ENCODE data around the gene PKDREJ. TPM values are rescaled to one million over a fixed set of nuclear protein-coding genes. Genes with fewer than 3 reads are reported as not detected.

PKDREJ gene
- total RNA-seq, 1 experiment from 2014 or later: not detected

GRCh38 chr22:46293577-46294260 is 30.6 kb upstream of the PKDREJ start:
- CTCF ChIA-PET: interaction anchor here (0.7 kb wide), 1 partner anchor 658 kb away, joined by 3 read pairs; no protein-coding TSS in a partner anchor
- H3K9me2 ChIP-seq (ENCODE audit: insufficient read depth): no peaks in the 10 kb centered on the region
- peak in 1 of 2 experiments; percentile 21 for DNase-seq
- POLR2A ChIA-PET (ENCODE audit: unreplicated experiment): no interaction called here
- H3K4me1 ChIP-seq (replicated peaks; ENCODE audit: insufficient read depth): peaks cover 18% of the 10 kb centered on the region
- intact Hi-C loops (cut with micrococcal nuclease; ENCODE audit: unreplicated experiment): no loop called here
- H4K20me1 ChIP-seq (ENCODE audit: insufficient read depth): no peaks in the 10 kb centered on the region
- H2AFZ ChIP-seq: no peak overlapping the region
- BruUV-seq (replicated peaks): no TSS peak
- H3K4me3 ChIP-seq: no peak overlapping the region
- H3K27me3 ChIP-seq (ENCODE audit: insufficient read depth, low read depth): no peaks in the 10 kb centered on the region
- H3K36me3 ChIP-seq (ENCODE audit: low read depth): peaks cover 2% of the 10 kb centered on the region; the same call in 1 of the 2 replicates
- H3K79me2 ChIP-seq (ENCODE audit: low read depth): peaks cover 20% of the 10 kb centered on the region
- no peak overlapping the region for H3K4me2 ChIP-seq
- H3F3A ChIP-seq (ENCODE audit: insufficient read depth, low read depth): peaks cover 4% of the 10 kb centered on the region
- H3K9me3 ChIP-seq (ENCODE audit: insufficient read depth, low read depth): no peaks in the 10 kb centered on the region
- no peak for TF ChIP-seq EZH2 (IDR thresholded peaks at IDR 0.05; ENCODE audit: low read depth)
- TF ChIP-seq CTCF (conservative IDR thresholded peaks at IDR 0.05): no peak
- H3K27ac ChIP-seq: no peak overlapping the region

GRCh38 chr22:46292732-46293131 is 29.6 kb upstream of the PKDREJ start:
- Histone ChIP-seq H3K79me2 (ENCODE audit: low read depth) (peaks cover 10% of the 10 kb centered on the region), H3K27me3 (ENCODE audit: insufficient read depth, low read depth) (no peaks in the 10 kb centered on the region), H3F3A (ENCODE audit: insufficient read depth, low read depth) (peaks cover 4% of the 10 kb centered on the region), H4K20me1 (ENCODE audit: insufficient read depth) (no peaks in the 10 kb centered on the region), H2AFZ (no peak overlapping the region), H3K4me3 (no peak overlapping the region), H3K27ac (no peak overlapping the region), H3K9me2 (ENCODE audit: insufficient read depth) (no peaks in the 10 kb centered on the region), H3K4me1 (replicated peaks; ENCODE audit: insufficient read depth) (peaks cover 11% of the 10 kb centered on the region), H3K9me3 (ENCODE audit: insufficient read depth, low read depth) (no peaks in the 10 kb centered on the region), H3K36me3 (ENCODE audit: low read depth) (no peaks in the 10 kb centered on the region), H3K4me2 (no peak overlapping the region)
- no peak for TF ChIP-seq EZH2 (IDR thresholded peaks at IDR 0.05; ENCODE audit: low read depth)
- no peak for TF ChIP-seq CTCF (conservative IDR thresholded peaks at IDR 0.05)
- DNase-seq: no peak
- BruUV-seq (replicated peaks): no TSS peak
- ChIA-PET POLR2A (ENCODE audit: unreplicated experiment) (no interaction called here), CTCF (no interaction called here)
- intact Hi-C loops (cut with micrococcal nuclease; ENCODE audit: unreplicated experiment): no loop called here

- POLR2A ChIA-PET (ENCODE audit: unreplicated experiment): no interaction called here
- intact Hi-C loops (cut with micrococcal nuclease; ENCODE audit: unreplicated experiment): no loop called here
- CTCF ChIA-PET: no interaction called here
- H4K20me1 ChIP-seq (ENCODE audit: insufficient read depth): no peaks in the 10 kb centered on the region
- peaks cover 7% of the 10 kb centered on the region; the same call in 1 of the 2 replicates for H3K4me1 ChIP-seq (replicated peaks; ENCODE audit: insufficient read depth)
- no peak for DNase-seq
- no TSS peak for BruUV-seq (replicated peaks)
- H3K4me3 ChIP-seq: no peak overlapping the region
- H2AFZ ChIP-seq: no peak overlapping the region
- H3F3A ChIP-seq (ENCODE audit: insufficient read depth, low read depth): peaks cover 4% of the 10 kb centered on the region
- H3K36me3 ChIP-seq (ENCODE audit: low read depth): no peaks in the 10 kb centered on the region
- H3K4me2 ChIP-seq: no peak overlapping the region
- H3K27me3 ChIP-seq (ENCODE audit: insufficient read depth, low read depth): no peaks in the 10 kb centered on the region
- TF ChIP-seq EZH2 (IDR thresholded peaks at IDR 0.05; ENCODE audit: low read depth) (no peak), CTCF (conservative IDR thresholded peaks at IDR 0.05) (no peak)
- no peaks in the 10 kb centered on the region for H3K9me3 ChIP-seq (ENCODE audit: insufficient read depth, low read depth)
- H3K27ac ChIP-seq: no peak overlapping the region
- no peaks in the 10 kb centered on the region for H3K9me2 ChIP-seq (ENCODE audit: insufficient read depth)
- H3K79me2 ChIP-seq (ENCODE audit: low read depth): peaks cover 4% of the 10 kb centered on the region
These were observed 29.0 kb upstream of the PKDREJ start for GRCh38 chr22:46292173-46292572.
